Activated CD4-positive, CD25-positive, alpha-beta regulatory T cell treated with anti-CD3 and anti-CD28 coated beads, Interleukin-2, amount 50 U/mL, for 72 hours (primary cell): ENCODE results near the gene LMOD1.
"Not testable (repeated sequence)": the region's sequence is repeated elsewhere in the genome, so short reads cannot be mapped to it uniquely, and the experiment has no call there.

Experiments
- DNase-seq: peaks from one replicate; pipeline ENCODE4 v3.0.0; 2021

LMOD1 gene

DNA sequence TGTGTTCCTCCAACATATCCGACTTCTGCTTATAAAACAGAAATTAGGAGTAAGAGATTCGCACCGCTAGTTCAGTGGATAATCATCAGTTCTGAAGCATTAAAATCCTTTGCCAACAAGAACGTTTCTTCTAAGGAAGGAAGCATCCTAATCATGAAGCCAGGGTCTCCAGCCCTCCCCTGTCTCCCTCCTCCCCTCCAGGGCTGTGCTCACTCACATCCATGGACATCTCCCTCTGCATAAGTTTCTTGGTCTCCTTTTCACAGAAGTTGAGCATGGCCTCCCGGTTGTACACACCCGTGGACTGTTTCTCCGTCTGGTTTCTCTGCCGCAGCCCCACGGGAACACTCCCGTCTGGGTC lies 505 bp downstream of the LMOD1 start:
- DNase-seq, result no peak

DNA sequence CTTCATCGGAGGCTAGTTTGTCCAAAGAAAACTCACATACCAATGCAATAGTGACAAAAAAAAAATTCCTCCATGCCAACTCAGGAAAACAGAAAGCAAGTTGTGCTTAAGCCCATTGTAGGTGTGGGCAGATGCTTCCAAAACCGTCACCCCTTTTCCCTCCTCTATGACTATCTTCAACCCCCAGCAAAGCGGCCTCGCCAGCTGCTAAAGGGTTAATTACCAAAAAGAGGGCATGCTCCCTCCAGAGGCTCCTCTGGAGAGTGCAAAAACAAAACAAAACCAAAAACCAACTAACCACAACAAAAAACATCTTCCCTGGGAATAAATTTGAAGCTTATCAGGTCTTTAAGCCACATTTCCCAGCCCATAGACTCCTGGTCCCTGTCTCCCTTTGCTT lies 1.2 kb downstream of the LMOD1 start:
- DNase-seq, result no peak

DNA sequence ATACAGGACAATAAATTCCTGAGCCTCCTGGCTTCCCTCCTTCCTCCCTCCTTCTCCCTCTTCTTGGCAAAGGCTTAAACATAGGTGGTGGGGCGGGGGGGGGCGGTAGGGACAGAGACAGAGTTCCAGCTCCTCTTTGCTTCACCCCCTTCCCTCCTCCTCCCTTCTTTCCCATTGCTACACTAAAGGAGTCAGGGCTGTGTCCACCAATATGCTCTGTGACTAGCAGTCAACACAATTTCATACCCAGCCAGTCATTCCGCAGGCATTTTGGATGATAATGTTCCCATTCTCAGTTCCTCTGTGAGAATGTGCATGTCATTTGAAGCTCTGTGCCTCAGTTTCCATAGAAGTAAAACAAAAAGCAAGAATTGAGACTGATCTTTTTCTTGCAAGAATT lies 1.7 kb downstream of the LMOD1 start:
- no peak for DNase-seq

DNA sequence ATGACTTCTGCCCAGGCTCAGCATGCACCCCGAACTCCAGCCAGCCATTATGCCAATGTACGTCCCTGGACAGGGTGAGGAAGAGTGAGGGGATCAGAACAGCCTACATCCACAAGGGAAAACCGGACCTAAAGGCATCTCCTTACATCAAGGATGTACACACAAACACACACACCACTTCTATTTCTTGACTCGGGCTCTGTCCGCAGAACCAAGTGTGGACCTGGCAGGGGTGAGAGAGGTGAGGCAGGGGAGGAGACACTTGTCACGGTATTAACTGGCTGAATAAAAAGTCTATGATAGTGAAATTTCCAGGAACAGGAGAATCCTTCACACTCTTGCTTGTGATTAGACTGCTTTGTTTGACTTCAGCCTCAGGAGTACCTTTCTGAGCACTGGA lies 2.3 kb downstream of the LMOD1 start:
- DNase-seq, result no peak

DNA sequence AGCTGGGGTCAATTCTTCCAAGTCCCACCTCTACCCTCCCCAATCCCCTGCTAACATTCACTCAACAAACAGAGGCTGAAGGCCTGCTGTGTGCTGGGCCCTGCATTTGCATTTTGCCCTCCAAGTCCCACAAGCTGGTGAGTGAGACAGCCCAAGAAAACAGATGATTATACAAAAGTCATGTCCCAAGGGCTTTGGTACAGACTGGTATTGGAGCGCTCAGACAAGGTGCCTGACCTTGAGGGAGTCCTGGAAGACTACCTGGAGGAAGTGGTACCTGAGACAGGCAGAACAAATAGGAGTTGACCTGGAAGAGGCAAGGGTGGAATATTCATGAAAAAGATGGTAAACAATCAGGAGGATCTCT lies 4.2 kb downstream of the LMOD1 start:
- no peak for DNase-seq

DNA sequence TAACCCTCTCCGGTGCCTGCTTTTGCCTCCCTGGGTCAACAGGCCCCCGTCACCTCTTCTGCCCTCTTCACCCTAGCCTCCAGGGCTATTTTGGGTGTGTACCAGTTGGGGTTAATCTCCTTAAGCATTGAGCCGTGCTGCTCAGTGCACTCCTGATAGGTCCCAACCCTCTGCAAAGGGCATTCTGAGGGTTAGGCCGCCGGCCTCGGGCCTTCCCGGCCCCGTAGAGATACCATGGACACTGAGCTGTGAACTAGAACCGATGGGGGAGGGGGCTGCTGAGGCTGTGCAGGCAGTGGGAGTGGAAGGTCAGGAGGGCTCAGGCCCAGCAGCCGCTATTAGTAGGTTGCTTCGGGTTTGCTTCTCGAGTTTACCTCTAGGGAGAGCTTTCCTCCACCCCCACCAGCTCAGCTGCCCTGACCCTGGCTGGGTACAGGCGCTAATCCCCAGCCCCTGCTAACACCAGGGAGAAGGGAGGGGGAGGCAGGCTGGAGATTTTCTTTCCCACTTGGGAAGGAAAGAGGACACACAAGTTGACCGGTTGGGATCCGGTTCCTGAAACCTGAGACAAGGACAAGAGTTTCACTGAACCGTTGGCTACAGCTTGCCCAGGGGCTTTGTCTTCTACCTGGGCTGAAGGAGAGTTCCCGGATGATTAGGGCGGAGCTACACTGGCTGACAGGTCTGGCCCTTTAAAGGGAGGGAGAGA lies 4.8 kb downstream of the LMOD1 start:
- no peak for DNase-seq

DNA sequence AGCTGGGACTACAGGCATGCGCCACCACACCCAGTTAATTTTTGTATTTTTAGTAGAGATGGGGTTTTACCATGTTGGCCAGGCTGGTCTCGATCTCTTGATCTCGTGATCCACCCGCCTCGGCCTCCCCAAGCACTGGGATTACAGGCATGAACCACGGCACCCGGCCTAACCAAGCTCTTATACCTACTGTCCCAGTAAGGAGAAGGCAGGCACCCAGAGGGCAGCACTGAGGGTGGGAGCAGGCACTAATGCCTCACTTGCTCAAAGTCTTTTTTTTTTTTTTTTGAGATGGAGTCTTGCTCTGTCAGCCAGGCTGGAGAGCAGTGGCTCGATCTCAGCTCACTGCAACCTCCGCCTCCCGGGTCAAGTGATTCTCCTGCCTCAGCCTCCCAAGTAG lies 6.0 kb downstream of the LMOD1 start:
- not testable (repeated sequence) for DNase-seq

DNA sequence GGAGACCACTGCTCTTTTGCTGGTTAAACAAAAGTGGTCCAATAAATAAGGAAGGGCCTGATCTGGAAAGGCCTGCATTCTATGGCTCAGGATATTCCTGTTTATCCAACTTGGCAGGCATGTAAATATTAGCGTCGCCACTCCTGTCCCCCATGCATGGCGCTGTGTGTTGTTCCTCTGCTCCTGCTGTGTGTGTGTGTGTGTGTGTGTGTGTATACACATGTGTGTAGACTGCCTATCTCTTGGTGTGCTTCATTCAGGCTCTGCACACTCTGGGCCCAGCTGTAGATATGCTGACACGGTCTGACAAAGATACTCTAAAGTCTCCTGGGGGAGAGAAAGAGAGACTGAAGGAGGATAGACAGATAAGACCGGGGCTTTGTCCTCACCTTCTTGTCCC lies 6.8 kb downstream of the LMOD1 start:
- no peak for DNase-seq

DNA sequence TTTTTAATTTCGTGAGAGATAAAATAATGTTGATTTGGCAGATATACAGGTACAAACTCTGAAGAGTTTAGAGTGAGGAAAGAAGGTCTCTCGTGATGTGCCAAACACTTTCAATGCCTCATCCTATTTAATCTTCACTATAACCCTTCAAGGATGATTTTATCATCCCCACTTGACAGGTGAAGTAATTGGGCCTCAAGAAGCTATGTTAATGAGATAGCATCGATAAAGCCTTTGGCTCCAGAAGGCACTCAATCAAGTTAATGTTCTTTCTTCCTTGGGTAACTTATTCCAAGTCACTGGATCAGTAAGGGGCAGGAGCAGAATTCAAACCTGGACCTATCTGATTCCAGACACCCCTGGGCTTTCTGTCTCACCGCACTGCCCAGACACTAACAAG lies 7.2 kb downstream of the LMOD1 start:
- DNase-seq, result no peak

DNA sequence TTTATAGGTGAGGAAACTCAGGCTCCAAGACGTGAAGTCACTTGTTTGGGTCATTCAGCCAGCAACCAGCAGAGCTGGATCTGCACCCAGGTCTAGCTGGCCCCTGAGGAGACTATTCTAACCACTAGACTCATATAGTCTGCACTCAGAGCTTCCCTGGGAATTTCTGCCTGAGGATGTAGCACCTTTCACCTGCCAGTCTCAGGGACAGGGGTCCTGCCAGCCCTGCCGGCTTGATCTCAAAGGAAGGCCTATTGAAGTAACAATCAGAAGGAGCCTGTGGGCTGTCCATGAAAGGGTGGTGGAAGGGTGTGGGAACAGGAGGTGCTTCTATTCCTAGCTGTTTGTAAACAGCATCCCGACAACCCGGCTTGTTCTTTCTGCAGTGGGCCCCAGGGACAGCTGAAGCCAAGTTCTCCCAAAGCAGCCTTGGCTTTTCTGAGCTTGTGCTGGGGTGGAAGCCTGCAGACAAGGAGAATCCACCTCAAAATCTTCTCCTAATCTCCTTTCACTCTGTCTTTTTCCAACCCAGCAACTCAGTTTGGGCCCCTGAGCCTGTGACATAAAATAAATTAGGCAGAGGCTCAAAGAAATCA lies 7.8 kb downstream of the LMOD1 start:
- DNase-seq, result no peak

DNA sequence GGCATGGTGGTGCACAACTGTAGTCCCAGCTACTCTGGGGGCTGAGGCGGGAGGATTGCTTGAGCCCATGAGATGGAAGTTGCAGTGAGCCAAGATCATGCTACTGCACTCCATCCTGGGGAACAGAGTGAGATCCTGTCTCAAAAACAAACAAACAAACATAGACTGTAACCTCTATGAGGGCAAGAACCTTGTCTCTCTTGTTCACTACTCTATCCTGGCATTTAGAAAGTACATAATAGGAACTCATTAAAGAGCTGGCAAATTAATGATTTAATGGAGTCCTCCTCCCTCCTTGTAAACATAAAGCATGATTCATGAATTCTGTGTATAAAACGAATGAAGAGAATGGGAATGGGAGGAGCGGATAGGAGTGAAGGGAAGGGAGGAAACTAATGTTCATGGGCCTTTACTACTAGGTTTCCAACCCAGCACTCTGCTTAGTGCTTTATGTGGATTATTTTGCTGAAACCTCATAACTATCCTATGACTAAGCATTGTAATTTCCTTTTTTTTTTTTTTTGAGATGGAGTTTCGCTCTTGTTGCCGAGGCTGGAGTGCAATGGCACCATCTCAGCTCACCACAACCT lies 8.6 kb downstream of the LMOD1 start:
- DNase-seq, result no peak

DNA sequence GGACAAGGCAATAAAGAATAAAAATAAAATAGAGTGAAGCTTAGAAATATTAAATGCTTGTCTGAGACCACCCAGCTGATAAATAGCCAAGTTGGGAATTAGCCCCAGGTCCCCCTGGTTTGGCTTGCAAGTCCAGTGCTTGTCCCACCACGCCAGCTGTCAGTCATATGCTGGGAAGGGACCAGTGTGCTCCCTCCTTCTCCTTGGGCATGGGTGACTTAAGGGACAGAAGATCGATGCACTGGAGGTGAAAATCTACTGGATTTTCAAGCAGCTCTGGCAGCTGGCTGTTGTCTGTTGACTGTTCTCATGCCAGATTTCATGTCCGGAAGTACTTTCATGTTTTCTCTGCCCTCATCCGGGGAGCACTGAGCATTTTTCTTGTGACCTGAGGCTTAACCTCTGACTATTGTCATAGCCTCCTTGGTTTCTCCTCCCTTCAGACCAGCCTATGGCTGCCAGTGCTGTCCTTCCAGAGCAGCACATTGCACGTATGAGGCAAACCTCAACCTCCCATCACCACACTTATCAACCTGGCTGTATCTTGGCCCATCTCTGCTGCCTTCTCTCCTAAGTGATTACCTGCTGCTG lies 12.4 kb downstream of the LMOD1 start:
- no peak for DNase-seq

DNA sequence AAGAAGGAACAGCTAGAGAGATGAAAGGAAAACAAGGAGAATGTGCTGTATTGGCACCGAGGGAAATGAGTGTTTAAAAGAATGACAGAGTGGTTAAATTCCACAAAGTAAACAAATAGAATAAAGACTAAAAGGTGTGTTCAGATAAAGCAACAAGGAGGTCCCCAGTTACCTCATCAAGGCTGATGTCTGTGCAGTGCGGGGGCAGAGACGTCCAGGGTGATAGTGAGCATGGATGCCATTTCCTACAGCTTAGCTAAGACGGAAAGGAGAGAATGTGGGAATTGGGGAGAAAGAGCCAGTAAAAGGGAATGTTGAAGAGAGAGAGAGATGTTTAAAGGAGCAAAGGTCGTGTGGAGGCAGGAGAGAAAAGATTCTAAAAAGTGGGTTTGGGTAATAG lies 15.5 kb downstream of the LMOD1 start:
- no peak for DNase-seq

DNA sequence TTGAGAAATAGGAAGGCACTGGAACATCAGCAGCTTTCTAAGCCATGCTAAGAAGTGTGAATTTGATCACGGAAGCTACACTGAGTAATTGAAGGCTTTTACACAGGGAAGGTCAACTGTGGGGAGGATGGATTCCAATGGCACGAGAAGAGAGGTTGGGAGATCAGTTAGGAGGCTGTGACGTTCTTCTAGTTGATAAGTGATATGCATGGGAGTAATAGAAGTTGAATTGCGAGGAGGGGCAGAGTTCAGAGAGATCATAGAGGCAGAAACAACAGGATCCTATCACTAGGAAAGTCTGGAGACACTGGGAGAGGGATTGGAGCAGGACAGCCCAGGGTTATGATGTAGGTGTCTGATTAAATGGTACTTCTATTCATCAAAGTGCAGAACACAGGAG lies 16.2 kb downstream of the LMOD1 start:
- DNase-seq, result no peak

DNA sequence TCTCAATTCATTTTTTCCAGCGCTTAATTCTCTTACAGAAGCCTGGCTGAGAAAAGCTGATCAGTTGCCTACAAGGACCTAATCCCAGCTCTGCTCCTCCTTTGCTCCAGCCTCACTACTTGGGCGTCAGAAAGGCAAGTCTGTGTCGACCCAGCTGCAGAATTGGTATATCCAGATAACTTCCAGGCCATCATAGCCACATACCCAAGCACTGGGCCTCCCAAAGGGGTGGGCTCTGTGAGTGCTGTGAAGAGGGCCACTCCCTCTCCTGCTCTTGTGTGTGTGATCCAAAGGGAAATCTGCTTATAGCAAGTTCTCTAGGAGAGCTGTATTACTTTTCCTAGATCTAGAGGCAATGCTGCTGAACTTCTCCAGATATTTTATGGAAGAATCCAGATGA lies 18.1 kb downstream of the LMOD1 start:
- DNase-seq, result no peak

DNA sequence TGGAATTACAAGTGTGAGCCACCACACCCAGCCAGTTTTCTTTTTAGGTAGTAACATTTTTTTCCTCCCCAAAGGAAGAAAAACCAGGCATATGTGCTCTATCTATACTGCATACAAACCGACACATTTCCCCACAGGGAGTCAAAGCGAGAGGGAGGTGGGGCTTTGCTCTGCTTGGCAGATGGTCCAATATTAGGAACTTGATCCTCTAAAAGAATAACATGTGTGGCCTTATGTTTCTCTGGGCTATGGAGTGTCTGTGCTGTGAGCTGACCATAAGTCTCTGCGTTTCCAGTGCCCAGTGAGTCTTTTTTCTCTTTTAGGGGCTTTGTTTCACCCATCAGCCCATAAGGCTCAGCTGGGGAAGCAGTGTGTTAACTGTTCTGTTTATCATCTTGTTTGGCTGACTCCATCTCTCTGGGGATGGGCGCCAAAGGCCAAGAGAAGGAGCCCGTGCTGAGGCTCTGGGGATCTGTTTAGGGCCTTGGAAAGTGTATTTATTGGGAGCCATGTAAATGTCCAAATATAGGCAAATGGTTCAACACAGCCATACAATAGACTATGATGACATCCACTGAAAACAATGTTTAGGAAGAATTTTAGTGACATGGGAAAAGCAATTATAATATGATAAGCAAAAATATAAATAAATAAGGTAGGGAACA lies 20.2 kb downstream of the LMOD1 start:
- no peak for DNase-seq

DNA sequence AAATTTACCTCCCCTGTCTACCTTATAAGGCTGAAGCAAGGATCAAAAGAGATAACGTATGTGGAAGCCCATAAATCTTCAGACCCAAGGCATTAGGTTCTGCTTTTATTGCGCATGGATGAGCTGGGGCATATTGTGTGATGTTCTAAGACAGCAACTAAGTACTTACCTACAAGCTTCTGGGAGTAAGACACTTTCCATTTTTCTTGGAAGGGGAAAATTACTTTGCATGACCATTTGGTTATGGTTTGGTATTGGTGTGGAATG lies 21.1 kb downstream of the LMOD1 start:
- no peak for DNase-seq

DNA sequence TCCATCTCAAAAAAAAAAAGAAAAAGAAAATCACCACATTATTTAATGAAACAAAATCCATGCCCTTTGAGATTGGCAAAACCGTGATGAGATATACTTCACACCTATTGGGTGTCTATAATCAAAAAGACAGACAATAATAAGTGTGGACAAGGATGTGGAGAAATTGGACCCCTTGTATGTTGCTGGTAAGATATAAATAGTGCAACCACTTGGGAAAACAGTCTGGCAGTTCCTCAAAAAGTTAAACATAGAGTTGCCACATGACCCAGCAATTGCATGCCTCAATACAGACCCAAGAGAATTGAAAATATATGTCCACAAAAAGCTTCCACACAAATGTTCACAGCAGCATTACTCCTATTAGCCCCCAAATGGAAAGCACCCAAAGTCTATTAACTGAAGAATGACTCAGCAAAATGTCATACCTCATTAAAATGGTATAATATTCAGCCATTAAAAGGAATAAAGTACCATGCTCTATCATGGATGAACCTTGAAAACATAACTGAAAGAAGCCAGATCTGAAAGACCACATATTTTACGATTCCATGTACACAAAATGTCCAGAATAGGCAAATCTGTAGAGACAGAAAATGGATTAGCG lies 24.3 kb downstream of the LMOD1 start:
- DNase-seq, result no peak

DNA sequence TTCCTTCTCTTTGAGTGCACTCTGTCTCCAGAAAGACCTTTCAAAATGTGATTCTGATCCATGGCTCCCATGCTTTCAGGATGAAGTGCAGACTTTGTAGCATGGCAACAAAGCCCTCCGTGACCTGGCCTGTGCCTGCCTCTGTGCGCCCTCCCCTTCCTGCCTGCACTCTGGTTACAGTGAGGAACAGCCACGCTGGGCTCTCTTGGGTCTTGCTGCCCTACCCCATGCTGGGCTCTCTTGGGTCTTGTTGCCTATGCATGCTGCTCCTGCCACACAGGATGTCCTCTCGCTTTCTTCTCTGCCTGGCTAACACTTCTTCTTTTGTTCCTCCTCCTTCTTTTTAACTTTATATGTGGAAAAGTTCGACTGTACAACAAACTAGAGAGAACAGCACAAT lies 28.0 kb downstream of the LMOD1 start:
- no peak for DNase-seq

DNA sequence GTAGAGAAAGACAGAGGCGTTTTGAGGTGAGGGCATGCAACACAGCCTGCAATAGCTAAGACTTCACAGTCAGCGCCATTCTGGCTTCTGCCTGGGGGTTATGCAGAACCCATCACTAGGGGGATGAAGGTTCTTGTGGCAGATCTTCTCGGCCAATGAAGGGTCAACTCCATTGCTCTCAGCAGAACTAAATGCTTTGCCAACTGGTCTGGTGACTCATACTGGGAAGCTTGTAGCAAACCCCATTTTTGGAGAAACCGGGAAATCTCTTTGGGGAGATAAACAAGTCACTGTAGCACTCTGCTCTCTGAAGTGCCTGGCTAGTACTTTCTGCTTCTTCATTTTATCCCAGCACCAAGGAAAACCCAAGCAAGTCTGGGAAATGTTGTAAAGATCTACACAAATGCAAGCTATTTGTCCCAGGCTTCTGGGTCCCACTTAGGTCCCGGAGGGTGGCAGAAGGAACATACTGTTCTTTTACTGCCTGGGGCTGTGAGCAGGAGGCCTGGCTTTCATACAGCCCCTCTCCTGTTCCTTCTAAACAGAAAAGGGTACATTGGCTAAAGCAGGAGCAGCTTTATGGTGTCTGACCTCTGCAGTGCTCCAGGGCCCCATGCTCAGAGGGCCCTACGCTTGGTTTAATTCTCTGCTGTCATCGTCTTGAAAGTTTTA lies 28.9 kb downstream of the LMOD1 start:
- no peak for DNase-seq

DNA sequence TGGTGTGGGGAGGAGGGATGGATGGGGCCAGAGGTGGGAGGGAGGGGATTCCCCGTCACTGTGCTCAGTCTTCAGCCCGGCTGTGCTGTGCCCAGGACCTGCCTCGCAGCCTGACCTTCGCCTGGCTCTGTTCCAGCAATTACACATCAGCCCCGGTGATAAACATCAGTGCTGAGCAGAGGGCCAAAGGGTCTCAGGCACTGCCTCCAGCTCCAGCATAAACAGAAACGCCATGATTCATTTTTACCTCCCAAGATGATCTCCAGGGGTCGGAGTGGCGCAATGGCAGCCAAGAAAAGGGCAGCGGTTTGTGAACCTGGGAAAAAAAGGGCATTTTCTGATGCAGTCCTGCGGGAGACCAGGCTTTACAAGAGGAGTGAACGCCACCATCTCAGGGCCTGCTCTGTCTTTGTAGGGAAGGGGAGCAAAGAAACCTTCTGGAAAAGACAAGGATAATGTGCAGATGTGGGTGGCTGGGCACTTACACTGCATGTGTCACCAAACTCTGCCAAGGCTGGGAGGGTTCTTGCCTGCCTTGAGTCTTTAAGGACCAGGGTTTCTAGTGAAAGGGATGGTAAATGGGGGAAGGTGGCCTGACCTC lies 29.6 kb downstream of the LMOD1 start:
- DNase-seq, result no peak

DNA sequence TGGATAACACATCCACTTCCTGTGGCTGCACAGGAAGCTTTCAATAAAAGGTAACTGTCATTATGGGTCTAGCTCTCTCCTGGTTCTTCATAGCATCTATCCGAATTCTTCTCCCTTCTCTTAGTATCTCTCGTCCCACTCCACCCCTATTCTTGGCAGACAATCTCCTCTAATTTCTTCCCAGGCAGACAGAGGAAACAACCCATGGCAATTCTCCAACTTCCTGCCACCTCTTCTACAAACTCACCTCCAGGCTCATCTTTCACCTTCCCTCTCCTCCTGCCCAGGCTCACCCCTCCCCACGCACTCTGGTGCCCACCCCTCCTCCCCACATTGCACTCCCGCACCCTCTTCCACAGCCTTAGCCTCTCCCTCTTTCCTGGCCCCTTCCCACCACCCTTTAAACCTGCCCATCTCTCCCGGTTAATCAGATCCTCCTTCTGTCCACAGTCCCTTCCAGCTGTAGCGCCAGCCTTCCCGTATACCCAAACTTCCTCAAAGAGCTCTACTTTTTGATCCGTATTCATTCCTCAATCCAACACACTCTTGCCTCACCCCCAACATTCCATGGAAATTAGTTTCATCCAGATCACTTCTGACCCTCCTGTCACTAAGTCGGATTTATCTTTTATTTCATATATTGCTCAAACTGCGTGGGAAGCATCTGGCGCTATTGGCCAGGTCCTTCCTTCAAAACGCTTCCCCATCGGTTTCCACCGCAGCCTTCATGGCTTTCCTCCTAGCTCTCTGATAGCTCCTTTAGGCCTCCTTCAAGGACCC lies 31.7 kb downstream of the LMOD1 start:
- no peak for DNase-seq
